HepG2 (cell line): Measurements from ENCODE around the gene SOX9. TPM values are rescaled to one million over a fixed set of nuclear protein-coding genes. Genes with fewer than 3 reads are reported as not detected.

ENCODE experiments used
- AGO2 ChIP-seq: fragments of 200-400 bp; formaldehyde crosslinking; optimal IDR thresholded peaks from 2 replicates; pipeline ENCODE3; 2017; ENCODE audit warnings: mild to moderate bottlenecking, low read depth, low read length, moderate library complexity
- ARHGAP35 ChIP-seq: sonication (generic); formaldehyde crosslinking; IDR thresholded peaks from 2 replicates; pipeline ENCODE4 v1.9.0; 2022; ENCODE audit warnings: mild to moderate bottlenecking, inconsistent platforms, moderate library complexity, missing genetic modification reagents, borderline replicate concordance
- DMTF1 ChIP-seq: sonication (generic); formaldehyde crosslinking; IDR thresholded peaks from 2 replicates; pipeline ENCODE4 v1.4.0; 2020; ENCODE audit warnings: mild to moderate bottlenecking, missing genetic modification reagents
- MXD4 ChIP-seq: IDR thresholded peaks from 2 replicates; pipeline ENCODE4 v1.6.1; 2016; ENCODE audit warnings: mild to moderate bottlenecking, missing biosample characterization, missing genetic modification reagents
- PRDM4 ChIP-seq: sonication (generic); formaldehyde crosslinking; IDR thresholded peaks from 2 replicates; pipeline ENCODE4 v1.9.0; 2021; ENCODE audit warnings: missing genetic modification reagents, borderline replicate concordance
- ZNF256 ChIP-seq: sonication (generic); formaldehyde crosslinking; conservative IDR thresholded peaks from 2 replicates; pipeline ENCODE4 v1.4.0; 2020; ENCODE audit warnings: missing genetic modification reagents
- ZNF431 ChIP-seq: sonication (generic); formaldehyde crosslinking; IDR thresholded peaks from 2 replicates; pipeline ENCODE4 v1.9.0; 2022; ENCODE audit warnings: missing genetic modification reagents, low read depth, mild to moderate bottlenecking, borderline replicate concordance
- ZNF451 ChIP-seq: sonication (generic); formaldehyde crosslinking; IDR thresholded peaks from 2 replicates; pipeline ENCODE4 v1.5.0; 2020; ENCODE audit warnings: mild to moderate bottlenecking, missing genetic modification reagents
- ZNF784 ChIP-seq: sonication (generic); formaldehyde crosslinking; IDR thresholded peaks from 2 replicates; pipeline ENCODE4 v1.5.1; 2020; ENCODE audit warnings: missing genetic modification reagents, mild to moderate bottlenecking, borderline replicate concordance
- ZNF790 ChIP-seq: sonication (generic); formaldehyde crosslinking; IDR thresholded peaks from 2 replicates; pipeline ENCODE4 v1.8.0; 2022; ENCODE audit warnings: missing genetic modification reagents, mild to moderate bottlenecking, borderline replicate concordance
- polyA plus RNA-seq, 8 experiments: library from polyadenylated mRNA; depleted of rRNA in 3 of 8; stranded (reverse) in 7 of 8; unstranded in 1 of 8; fragments of >200 nt; fragmentation: Illumina TruSeq in 4 of 8; extraction: Trizol in 4 of 8; gene quantifications; 2 replicates each; pipeline versions ENCODE4 v1.2.1 to v1.2.3, GENCODE V29; 2011 to 2016; ENCODE audit warnings: low read depth in 4 of 8, missing spikeins in 1 of 8, mixed read lengths in 1 of 8; ENCODE audit not compliant: insufficient read depth in 1 of 8
- total RNA-seq, 5 experiments: library from RNA; depleted of rRNA; stranded (reverse); fragments of >200 nt; fragmentation: Illumina TruSeq; extraction: Trizol; gene quantifications; 2 replicates each; pipeline ENCODE4 v1.2.3, GENCODE V29; 2016; ENCODE audit warnings: low read depth in 1 of 5
- TF ChIP-seq, protein P1 (sequence below): sonication (generic); formaldehyde crosslinking; IDR thresholded peaks from 2 replicates; pipeline ENCODE4 v1.4.0; 2020; ENCODE audit warnings: missing genetic modification reagents
- TF ChIP-seq, protein P2 (sequence below): sonication (generic); formaldehyde crosslinking; IDR thresholded peaks from 2 replicates; pipeline ENCODE4 v1.5.1; 2020; ENCODE audit warnings: mild to moderate bottlenecking, missing genetic modification reagents, moderate library complexity
- TF ChIP-seq, protein P3 (sequence below): sonication (generic); formaldehyde crosslinking; IDR thresholded peaks from 2 replicates; pipeline ENCODE4 v1.4.0; 2020; ENCODE audit warnings: missing genetic modification reagents

The SOX9 gene
- total and polyA plus RNA-seq, 2 of the 13 experiments (the other 11 are each of a cell fraction or from before 2014, with no cell fraction given), result 16.1 to 27.6 TPM

DNA sequence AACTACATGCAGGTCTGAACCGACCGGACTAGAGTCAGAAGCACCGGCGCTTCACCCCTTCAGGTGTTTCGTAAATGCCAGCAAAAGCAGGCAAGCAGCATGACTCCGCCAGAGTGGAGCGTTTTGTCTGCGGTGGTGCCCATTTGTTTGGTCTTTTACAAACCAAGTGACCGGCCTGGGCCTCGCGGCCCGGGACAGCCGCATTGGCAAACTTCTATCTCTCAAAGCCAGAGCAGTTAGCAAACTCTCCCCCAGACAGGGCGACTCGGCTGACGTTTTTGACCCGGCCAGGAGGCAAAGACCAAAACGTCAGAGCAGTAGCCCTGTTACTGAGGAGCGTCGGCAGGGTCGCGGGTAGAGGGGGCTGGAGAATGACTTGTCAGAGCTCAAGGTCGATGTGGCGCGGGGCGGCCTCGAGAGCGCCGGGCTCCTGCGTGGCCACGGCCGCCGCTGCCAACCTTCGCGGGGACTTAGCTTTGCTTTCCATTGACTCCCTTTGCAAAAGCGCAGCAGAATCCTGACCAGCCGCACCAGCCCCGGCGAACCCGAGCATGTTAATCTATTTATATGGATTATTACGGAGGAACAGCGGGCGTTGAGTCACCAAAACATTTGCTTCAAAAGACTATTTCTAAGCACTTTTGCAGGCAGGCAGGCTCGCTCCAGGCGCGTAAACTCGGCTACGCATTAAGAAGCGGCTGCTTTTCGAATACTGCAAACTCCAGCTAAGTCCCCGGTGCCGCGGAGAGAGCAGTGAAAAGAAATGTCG is 763 bp upstream of the SOX9 start (continued):
- peak; percentile 57; the same call in 1 of the 2 replicates for TF ChIP-seq ARHGAP35 (CRISPR knock-in tag)
- TF ChIP-seq MXD4 (CRISPR knock-in tag), result peak; percentile 70; the same call in 1 of the 2 replicates
- no peak for TF ChIP-seq ZNF790 (CRISPR knock-in tag)
- no peak for TF ChIP-seq DMTF1 (CRISPR knock-in tag)
- no peak for TF ChIP-seq ZNF256
- no peak for TF ChIP-seq ZNF451 (CRISPR knock-in tag)
- TF ChIP-seq PRDM4 (CRISPR knock-in tag), result no peak
- TF ChIP-seq, protein P1, sequence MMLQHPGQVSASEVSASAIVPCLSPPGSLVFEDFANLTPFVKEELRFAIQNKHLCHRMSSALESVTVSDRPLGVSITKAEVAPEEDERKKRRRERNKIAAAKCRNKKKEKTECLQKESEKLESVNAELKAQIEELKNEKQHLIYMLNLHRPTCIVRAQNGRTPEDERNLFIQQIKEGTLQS, result peak; percentile 15; the same call in 1 of the 2 replicates
- TF ChIP-seq, protein P2, sequence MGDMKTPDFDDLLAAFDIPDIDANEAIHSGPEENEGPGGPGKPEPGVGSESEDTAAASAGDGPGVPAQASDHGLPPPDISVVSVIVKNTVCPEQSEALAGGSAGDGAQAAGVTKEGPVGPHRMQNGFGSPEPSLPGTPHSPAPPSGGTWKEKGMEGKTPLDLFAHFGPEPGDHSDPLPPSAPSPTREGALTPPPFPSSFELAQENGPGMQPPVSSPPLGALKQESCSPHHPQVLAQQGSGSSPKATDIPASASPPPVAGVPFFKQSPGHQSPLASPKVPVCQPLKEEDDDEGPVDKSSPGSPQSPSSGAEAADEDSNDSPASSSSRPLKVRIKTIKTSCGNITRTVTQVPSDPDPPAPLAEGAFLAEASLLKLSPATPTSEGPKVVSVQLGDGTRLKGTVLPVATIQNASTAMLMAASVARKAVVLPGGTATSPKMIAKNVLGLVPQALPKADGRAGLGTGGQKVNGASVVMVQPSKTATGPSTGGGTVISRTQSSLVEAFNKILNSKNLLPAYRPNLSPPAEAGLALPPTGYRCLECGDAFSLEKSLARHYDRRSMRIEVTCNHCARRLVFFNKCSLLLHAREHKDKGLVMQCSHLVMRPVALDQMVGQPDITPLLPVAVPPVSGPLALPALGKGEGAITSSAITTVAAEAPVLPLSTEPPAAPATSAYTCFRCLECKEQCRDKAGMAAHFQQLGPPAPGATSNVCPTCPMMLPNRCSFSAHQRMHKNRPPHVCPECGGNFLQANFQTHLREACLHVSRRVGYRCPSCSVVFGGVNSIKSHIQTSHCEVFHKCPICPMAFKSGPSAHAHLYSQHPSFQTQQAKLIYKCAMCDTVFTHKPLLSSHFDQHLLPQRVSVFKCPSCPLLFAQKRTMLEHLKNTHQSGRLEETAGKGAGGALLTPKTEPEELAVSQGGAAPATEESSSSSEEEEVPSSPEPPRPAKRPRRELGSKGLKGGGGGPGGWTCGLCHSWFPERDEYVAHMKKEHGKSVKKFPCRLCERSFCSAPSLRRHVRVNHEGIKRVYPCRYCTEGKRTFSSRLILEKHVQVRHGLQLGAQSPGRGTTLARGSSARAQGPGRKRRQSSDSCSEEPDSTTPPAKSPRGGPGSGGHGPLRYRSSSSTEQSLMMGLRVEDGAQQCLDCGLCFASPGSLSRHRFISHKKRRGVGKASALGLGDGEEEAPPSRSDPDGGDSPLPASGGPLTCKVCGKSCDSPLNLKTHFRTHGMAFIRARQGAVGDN (CRISPR knock-in tag), result peak; percentile 96
- peak; percentile 93 for TF ChIP-seq AGO2
- no peak for TF ChIP-seq ZNF784
- no peak for TF ChIP-seq ZNF431 (CRISPR knock-in tag)
- TF ChIP-seq, protein P3, sequence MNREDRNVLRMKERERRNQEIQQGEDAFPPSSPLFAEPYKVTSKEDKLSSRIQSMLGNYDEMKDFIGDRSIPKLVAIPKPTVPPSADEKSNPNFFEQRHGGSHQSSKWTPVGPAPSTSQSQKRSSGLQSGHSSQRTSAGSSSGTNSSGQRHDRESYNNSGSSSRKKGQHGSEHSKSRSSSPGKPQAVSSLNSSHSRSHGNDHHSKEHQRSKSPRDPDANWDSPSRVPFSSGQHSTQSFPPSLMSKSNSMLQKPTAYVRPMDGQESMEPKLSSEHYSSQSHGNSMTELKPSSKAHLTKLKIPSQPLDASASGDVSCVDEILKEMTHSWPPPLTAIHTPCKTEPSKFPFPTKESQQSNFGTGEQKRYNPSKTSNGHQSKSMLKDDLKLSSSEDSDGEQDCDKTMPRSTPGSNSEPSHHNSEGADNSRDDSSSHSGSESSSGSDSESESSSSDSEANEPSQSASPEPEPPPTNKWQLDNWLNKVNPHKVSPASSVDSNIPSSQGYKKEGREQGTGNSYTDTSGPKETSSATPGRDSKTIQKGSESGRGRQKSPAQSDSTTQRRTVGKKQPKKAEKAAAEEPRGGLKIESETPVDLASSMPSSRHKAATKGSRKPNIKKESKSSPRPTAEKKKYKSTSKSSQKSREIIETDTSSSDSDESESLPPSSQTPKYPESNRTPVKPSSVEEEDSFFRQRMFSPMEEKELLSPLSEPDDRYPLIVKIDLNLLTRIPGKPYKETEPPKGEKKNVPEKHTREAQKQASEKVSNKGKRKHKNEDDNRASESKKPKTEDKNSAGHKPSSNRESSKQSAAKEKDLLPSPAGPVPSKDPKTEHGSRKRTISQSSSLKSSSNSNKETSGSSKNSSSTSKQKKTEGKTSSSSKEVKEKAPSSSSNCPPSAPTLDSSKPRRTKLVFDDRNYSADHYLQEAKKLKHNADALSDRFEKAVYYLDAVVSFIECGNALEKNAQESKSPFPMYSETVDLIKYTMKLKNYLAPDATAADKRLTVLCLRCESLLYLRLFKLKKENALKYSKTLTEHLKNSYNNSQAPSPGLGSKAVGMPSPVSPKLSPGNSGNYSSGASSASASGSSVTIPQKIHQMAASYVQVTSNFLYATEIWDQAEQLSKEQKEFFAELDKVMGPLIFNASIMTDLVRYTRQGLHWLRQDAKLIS (CRISPR knock-in tag), result no peak; the same call in 1 of the 2 replicates
